HG03045 (cell line): Measurements from ENCODE around the gene NBAS.
"Not testable (repeated sequence)": the region's sequence is repeated elsewhere in the genome, so short reads cannot be mapped to it uniquely, and the experiment has no call there.

Experiments
- ATAC-seq: cut with Tn5 transposase; IDR thresholded peaks from one replicate; pipeline ENCODE4 v1.9.1; 2021; ENCODE audit warnings: mild to moderate bottlenecking, moderate library complexity; ENCODE audit not compliant: unreplicated experiment

The NBAS gene

GRCh38 chr2:15429032-15429431, 132.1 kb downstream of the NBAS start:
- no peak for ATAC-seq

GRCh38 chr2:15427987-15428386, 133.1 kb downstream of the NBAS start:
- no peak for ATAC-seq

GRCh38 chr2:15426606-15427005, 134.5 kb downstream of the NBAS start:
- no peak for ATAC-seq

- ATAC-seq, result no peak
Observed at GRCh38 chr2:15425712-15426111, 135.4 kb downstream of the NBAS start.

GRCh38 chr2:15421753-15422152, 139.4 kb downstream of the NBAS start:
- ATAC-seq, result no peak

- no peak for ATAC-seq
Observed at GRCh38 chr2:15415748-15416147, 145.4 kb downstream of the NBAS start.

GRCh38 chr2:15412779-15413178, 148.4 kb downstream of the NBAS start:
- no peak for ATAC-seq

- ATAC-seq, result no peak
Observed at GRCh38 chr2:15412309-15412708, 148.8 kb downstream of the NBAS start.

- ATAC-seq, result no peak
Observed at GRCh38 chr2:15410884-15411283, 150.2 kb downstream of the NBAS start.

GRCh38 chr2:15408759-15409158, 152.4 kb downstream of the NBAS start:
- no peak for ATAC-seq

- ATAC-seq, result no peak
Observed at GRCh38 chr2:15407666-15408065, 153.5 kb downstream of the NBAS start.

- not testable (repeated sequence) for ATAC-seq
Observed at GRCh38 chr2:15404511-15404910, 156.6 kb downstream of the NBAS start.

- ATAC-seq, result no peak
Observed at GRCh38 chr2:15400240-15400826, 160.8 kb downstream of the NBAS start.

GRCh38 chr2:15399241-15399640, 161.9 kb downstream of the NBAS start:
- ATAC-seq, result no peak

- ATAC-seq, result no peak
Observed at GRCh38 chr2:15391751-15392150, 169.4 kb downstream of the NBAS start.

GRCh38 chr2:15389895-15390294, 171.2 kb downstream of the NBAS start:
- no peak for ATAC-seq

- ATAC-seq, result no peak
Observed at GRCh38 chr2:15389326-15389700, 171.8 kb downstream of the NBAS start.

GRCh38 chr2:15388406-15389325, 172.5 kb downstream of the NBAS start:
- no peak for ATAC-seq

GRCh38 chr2:15385184-15385583, 175.9 kb downstream of the NBAS start:
- ATAC-seq, result no peak

GRCh38 chr2:15383695-15384350, 177.3 kb downstream of the NBAS start:
- no peak for ATAC-seq

- peak; percentile 70 for ATAC-seq
Observed at GRCh38 chr2:15378148-15378908, 182.8 kb downstream of the NBAS start.
